Rectal smooth muscle tissue (tissue), 1 donor: ENCODE results near the gene SPRR2D.
"Not testable (repeated sequence)": the region's sequence is repeated elsewhere in the genome, so short reads cannot be mapped to it uniquely, and the experiment has no call there.

ENCODE experiments used
- H3K27ac ChIP-seq: one replicate; pipeline ENCODE4 v1.7.0; 2013; ENCODE audit warnings: low read depth, low read length, inconsistent platforms
- H3K27me3 ChIP-seq: one replicate; pipeline ENCODE4 v1.7.0; 2013; ENCODE audit warnings: low read length; ENCODE audit not compliant: control insufficient read depth, insufficient read depth
- H3K36me3 ChIP-seq: one replicate; pipeline ENCODE4 v1.7.0; 2013; ENCODE audit warnings: low read length; ENCODE audit not compliant: control insufficient read depth, insufficient read depth
- H3K4me1 ChIP-seq: one replicate; pipeline ENCODE4 v1.7.0; 2013; ENCODE audit warnings: low read length; ENCODE audit not compliant: control insufficient read depth, insufficient read depth
- H3K4me3 ChIP-seq: one replicate; pipeline ENCODE4 v1.7.0; 2013; ENCODE audit warnings: low read length
- H3K9ac ChIP-seq: one replicate; pipeline ENCODE4 v1.7.0; 2013; ENCODE audit warnings: low read length

Gene SPRR2D

DNA sequence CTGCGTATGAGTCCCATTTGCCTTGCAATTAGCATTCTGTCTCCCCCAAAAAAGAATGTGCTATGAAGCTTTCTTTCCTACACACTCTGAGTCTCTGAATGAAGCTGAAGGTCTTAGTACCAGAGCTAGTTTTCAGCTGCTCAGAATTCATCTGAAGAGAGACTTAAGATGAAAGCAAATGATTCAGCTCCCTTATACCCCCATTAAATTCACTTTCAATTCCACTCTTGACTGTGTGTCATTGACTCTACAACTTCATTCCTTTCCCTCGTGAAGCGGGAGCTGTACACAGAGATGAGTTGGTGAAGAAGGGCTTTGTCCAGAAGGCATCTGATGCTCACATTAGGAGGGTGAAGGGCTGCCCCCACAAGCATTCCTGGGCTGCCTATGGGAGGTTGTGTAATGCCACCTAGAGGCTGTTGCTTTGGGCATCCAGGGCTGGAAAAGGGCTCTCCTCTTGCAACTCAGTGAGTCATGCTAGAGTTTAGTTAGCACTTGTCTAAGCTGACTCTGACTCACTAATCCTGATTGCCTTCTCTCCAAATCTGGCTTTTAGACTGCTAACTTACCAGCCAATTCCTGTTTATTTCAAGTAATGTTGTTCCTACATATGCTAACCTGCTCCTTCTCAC is 8.1 kb downstream of the SPRR2D start:
- H3K36me3 ChIP-seq: no peaks in the 10 kb centered on the region
- no peaks in the 10 kb centered on the region for H3K4me1 ChIP-seq
- H3K27ac ChIP-seq: no peak overlapping the region
- no peaks in the 10 kb centered on the region for H3K27me3 ChIP-seq
- H3K9ac ChIP-seq: no peak overlapping the region
- H3K4me3 ChIP-seq: no peak overlapping the region

DNA sequence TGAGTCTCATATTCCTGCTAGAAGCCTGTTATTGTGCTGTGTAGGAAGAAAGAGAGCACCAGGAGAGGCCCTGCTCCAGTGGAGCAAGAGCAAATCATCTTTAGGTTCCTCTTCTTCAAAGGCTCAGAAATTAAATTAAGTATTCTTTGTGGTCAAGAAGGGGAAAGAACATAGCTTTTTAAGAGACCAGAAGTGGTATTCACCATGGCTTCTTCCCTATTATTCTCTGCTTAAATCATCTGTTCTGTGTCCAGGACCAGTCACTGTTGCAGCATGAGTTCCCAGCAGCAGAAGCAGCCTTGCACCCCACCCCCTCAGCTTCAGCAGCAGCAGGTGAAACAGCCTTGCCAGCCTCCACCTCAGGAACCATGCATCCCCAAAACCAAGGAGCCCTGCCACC is 8.8 kb downstream of the SPRR2D start:
- Histone ChIP-seq H3K4me3 (no peak overlapping the region), H3K27me3 (no peaks in the 10 kb centered on the region), H3K4me1 (no peaks in the 10 kb centered on the region), H3K27ac (no peak overlapping the region), H3K36me3 (no peaks in the 10 kb centered on the region), H3K9ac (no peak overlapping the region)

DNA sequence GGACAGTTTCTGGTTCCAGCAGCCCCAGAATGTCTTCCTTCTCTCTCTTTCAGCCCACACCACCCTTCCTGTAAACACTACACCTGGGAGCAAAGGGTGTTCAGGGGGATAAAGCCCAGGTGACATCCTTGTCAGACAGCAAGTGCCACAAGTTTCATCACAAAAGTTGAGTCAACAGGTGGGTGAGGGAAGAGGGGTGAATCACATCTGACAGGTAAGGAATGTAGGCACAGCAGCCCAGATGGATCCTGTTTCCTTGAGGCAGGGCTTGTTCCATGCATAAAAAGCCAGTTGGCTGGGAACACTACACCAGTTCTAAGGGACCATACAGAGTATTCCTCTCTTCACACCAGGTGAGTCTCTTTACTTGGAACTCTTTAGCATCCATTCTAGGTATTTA is 10.0 kb downstream of the SPRR2D start, which contains the start of gene SPRR1B:
Gene SPRR1B (plus strand): TSS at position 309 of the 400 bp plus-strand sequence. CDS start 1,143 bp downstream, outside the sequence.
- no peak within 1 kb of the TSS for H3K9ac ChIP-seq
- H3K27me3 ChIP-seq: no peaks in the 10 kb centered on the region
- no peak within 1 kb of the TSS for H3K27ac ChIP-seq
- H3K36me3 ChIP-seq: no peaks in the 10 kb centered on the region
- H3K4me3 ChIP-seq: no peak within 1 kb of the TSS
- H3K4me1 ChIP-seq: no peaks in the 10 kb centered on the region

DNA sequence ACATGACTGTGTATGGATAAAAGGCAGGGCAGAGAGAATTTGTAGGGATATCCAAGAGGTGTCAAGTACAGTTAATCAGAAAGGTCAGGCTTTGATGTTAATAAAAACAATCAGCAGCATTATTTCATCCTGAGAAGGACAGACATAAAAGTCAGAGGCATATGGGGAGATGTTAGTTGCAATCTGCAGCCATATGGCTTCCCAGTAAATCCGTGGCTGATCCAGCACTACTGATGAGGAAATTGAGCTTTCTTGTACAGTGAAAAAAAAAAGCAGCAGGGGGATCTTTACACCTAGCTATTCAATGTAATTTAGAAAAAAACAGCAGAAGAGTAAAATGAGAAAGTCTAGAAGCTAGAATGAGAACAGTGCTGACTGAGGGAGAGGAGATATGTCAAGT is 12.2 kb downstream of the SPRR2D start:
- no peak overlapping the region for H3K27ac ChIP-seq
- H3K27me3 ChIP-seq: no peaks in the 10 kb centered on the region
- H3K4me3 ChIP-seq: no peak overlapping the region
- H3K4me1 ChIP-seq: no peaks in the 10 kb centered on the region
- H3K36me3 ChIP-seq: no peaks in the 10 kb centered on the region
- H3K9ac ChIP-seq: no peak overlapping the region

DNA sequence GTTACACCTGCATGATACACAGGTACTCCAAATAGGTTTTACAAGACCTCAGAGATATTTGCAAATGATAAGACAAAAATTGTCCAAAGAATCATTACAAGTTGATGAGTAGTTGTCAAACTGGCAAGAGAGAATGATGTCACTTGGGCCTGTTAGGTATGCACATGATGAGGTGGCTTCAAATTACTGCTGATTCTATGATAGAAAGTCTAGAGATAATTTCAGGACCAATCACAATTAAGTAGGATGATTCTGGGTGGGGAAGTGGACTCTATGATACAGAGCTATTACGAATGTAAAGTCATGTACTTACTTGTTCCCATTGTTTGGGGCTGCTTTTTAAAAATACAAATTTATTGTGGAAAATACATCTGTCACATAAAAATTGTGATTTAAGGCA is 15.1 kb downstream of the SPRR2D start:
- no peaks in the 10 kb centered on the region for H3K27me3 ChIP-seq
- no peaks in the 10 kb centered on the region for H3K36me3 ChIP-seq

DNA sequence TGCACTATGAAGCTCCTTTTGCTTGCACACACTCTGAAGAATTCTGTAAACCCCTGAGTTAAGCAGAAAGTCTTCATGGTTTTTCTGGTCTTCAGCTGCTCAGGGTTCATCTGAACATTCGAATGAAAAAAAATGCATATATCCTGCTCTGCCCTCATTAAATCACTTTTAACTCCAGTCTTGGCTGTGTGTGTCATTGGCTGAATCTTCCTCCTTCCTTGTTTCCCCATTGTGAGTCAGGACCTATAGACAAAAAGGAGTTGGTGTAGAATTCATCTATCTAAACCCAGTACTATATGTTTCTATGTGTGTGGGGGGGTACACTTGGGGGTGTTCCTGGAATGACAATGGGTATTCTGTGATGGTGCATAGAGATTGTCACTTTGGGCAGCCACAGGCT is 16.5 kb downstream of the SPRR2D start:
- Histone ChIP-seq H3K27ac (no peak overlapping the region), H3K36me3 (no peaks in the 10 kb centered on the region), H3K4me1 (no peaks in the 10 kb centered on the region), H3K4me3 (no peak overlapping the region), H3K27me3 (no peaks in the 10 kb centered on the region), H3K9ac (no peak overlapping the region)

More for the DNA sequence above, 15.1 kb downstream of the SPRR2D start:
- no peak overlapping the region for H3K27ac ChIP-seq
- no peaks in the 10 kb centered on the region for H3K4me1 ChIP-seq
- H3K9ac ChIP-seq: no peak overlapping the region
- no peak overlapping the region for H3K4me3 ChIP-seq

DNA sequence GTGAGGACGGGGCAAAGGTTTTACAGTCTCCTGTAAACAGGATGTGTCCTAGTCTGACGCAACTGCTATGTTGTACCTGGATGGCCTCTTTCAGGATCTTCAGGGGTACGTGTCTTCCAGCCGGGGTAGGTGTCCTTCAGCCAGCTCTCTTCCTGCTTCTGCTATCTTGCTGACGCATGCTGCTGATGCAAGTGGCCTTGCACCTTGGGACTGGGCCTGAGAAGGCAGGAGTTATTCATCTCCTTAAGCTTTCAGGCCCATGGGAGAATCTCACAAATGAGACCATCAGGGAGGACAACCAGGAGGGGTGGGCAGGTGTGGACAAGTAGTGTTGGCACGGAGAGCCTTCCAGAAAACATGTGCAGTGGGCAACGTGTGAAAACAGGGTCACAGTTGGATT is 17.8 kb downstream of the SPRR2D start:
- Histone ChIP-seq H3K36me3 (no peaks in the 10 kb centered on the region), H3K4me3 (no peak overlapping the region), H3K9ac (no peak overlapping the region), H3K4me1 (no peaks in the 10 kb centered on the region), H3K27me3 (no peaks in the 10 kb centered on the region), H3K27ac (no peak overlapping the region)

DNA sequence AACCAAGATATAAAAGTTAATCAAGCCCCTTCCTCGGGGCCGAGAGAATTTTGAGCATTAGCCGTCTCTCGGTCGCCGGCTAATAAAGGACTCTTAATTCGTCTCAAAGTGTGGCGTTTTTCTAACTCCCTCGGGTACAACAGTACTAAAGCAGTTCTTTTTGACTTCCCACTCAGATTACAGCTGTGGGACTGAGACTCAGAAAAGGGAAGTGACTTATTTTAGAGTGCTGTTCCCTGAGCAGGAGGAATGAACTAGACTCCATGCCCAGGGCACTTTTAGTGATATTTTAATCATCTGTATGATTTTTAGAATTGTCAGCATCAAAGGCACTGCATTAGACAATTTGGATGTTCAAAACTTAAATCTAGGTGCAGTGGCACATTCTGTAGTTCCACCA is 18.6 kb downstream of the SPRR2D start:
- H3K27ac ChIP-seq, H3K4me3 ChIP-seq, H3K4me1 ChIP-seq, H3K9ac ChIP-seq, H3K36me3 ChIP-seq, H3K27me3 ChIP-seq: not testable (repeated sequence)

DNA sequence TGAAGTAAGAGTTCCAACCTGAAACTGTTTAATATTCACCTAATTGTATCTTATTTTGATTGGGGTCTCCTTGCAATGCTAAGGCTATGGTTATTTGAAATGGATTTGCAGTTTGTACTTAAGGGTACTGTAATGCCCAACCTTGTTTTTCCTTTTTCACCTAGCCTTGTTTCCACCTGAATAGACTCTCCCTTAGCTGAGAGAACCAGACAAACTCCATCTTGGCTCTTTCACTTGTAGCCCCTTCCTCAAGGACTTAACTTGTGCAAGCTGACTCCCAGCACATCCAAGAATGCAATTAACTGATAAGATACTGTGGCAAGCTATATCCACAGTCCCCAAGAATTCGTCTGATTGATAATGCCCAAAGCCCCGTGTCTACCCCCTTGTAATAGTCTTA is 19.1 kb downstream of the SPRR2D start:
- not testable (repeated sequence) for H3K36me3 ChIP-seq, H3K27ac ChIP-seq, H3K4me3 ChIP-seq, H3K9ac ChIP-seq, H3K27me3 ChIP-seq, H3K4me1 ChIP-seq

DNA sequence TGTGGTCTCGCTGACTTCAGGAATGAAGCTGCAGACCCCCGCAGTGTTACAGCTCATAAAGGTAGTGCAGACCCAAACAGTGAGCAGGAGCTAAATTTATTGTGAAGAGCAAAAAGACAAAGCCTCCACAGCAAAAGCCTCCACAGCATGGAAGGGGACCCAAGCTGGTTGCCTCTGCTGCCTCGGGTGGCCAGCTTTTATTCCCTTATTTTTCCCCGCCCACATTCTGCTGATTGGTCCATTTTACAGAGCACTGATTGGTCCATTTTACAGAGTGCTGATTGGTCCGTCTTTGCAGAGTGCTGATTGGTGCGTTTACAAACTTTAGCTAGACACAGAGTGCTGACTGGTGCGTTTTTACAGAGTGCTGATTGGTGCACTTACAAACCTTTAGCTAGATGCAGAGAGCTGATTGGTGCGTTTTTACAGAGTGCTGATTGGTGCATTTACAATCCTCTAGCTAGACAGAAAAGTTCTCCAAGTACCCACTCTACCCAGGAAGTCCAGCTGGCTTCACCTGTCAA is 29.6 kb downstream of the SPRR2D start:
- H3K4me1 ChIP-seq, H3K4me3 ChIP-seq, H3K27ac ChIP-seq, H3K9ac ChIP-seq, H3K27me3 ChIP-seq, H3K36me3 ChIP-seq: not testable (repeated sequence)

DNA sequence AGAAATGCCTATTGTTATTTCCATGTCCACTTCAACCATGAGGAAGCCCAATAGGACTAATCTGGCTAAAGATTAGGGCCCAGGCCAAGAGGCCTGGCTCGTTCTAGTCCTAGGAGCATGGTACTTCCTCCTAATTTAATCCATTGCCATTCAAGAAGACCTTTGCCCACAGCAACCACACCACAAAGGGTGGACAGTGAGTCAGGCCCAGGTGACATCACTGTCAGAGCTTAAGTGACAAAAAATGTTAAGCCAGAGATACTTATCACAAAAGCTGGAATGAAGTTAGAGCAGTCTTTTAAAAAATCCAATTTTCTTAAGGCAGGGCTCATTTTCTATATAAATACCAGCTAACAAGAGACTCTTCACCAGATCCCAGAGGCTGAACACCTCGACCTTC is 39.5 kb downstream of the SPRR2D start, which contains the start of gene SPRR3:
Gene SPRR3 (plus strand): TSS at position 368 of the 400 bp plus-strand sequence. CDS start 1,272 bp downstream, outside the sequence.
- H3K36me3 ChIP-seq: no peaks in the 10 kb centered on the region
- H3K4me1 ChIP-seq: no peaks in the 10 kb centered on the region
- no peak within 1 kb of the TSS for H3K4me3 ChIP-seq
- H3K9ac ChIP-seq: no peak within 1 kb of the TSS
- H3K27me3 ChIP-seq: no peaks in the 10 kb centered on the region
- no peak within 1 kb of the TSS for H3K27ac ChIP-seq

DNA sequence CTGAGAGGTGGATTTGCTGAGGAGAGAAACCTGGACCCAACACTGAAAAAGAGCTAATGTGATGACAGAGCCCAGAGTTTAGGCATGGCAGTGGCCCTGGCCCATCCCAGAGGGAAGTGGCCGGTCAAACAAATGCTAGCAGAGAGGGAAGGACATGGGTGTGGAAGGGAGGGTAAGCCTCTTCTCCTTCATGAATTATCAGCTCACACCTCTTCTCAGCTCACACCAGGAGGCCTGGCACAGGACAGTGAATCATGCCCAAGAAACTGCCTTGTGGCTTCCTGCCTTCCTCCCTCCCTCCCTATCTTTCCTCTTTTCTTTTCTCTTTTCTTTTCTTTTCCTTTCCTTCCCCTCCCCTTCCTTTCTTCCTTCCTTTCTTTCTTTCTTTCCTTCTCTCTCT is 40.6 kb downstream of the SPRR2D start:
- Histone ChIP-seq H3K36me3 (no peaks in the 10 kb centered on the region), H3K9ac (no peak overlapping the region), H3K27me3 (no peaks in the 10 kb centered on the region), H3K27ac (no peak overlapping the region), H3K4me1 (no peaks in the 10 kb centered on the region), H3K4me3 (no peak overlapping the region)

DNA sequence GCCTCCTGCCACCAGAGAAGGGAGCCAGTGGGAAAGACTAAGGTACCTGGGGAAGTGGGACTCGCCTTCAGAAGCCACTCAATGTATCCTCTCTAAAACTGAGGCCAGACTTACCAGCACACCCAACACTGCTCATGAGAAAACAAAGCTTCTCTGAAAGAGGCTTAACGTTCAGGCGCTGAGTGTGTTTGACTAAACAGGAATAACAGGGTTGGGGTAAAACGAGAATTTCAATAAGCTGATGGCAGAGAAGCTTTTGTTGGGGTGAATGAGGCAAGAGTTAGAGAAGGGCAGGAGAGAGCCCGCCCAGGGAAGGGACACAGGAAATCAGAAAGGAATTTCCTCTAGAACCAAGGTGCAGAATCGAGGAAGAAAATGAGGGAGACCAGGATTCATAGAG is 41.1 kb downstream of the SPRR2D start:
- Histone ChIP-seq H3K27ac (no peak overlapping the region), H3K27me3 (no peaks in the 10 kb centered on the region), H3K4me1 (no peaks in the 10 kb centered on the region), H3K9ac (no peak overlapping the region), H3K36me3 (no peaks in the 10 kb centered on the region), H3K4me3 (no peak overlapping the region)
